ENCODE measurements around the gene TSPAN3.

GRCh38 chr15:77064063-77064462 is 6.8 kb downstream of the TSPAN3 start:
- TF ChIP-seq FOXA1 (IDR thresholded peaks at IDR 0.05), result no peak
- no peak for TF ChIP-seq FOXK2 (IDR thresholded peaks at IDR 0.05)
- TF ChIP-seq SUZ12 (IDR thresholded peaks at IDR 0.05), result no peak
- no peak for TF ChIP-seq L3MBTL2 (conservative IDR thresholded peaks at IDR 0.05)
- no peak for TF ChIP-seq TARDBP (IDR thresholded peaks at IDR 0.05)
- TF ChIP-seq HDGF (IDR thresholded peaks at IDR 0.05; ENCODE audit: borderline replicate concordance), result no peak
- TF ChIP-seq LEF1 (IDR thresholded peaks at IDR 0.05; ENCODE audit: borderline replicate concordance), result no peak
- no peak for TF ChIP-seq SP1 (IDR thresholded peaks at IDR 0.05)
- TF ChIP-seq ARNT (IDR thresholded peaks at IDR 0.05), result no peak
